Activated CD4-positive, alpha-beta T cell treated with anti-CD3 and anti-CD28 coated beads for 36 hours (primary cell): ENCODE measurements around the gene GLI3. TPM values are rescaled to one million over a fixed set of nuclear protein-coding genes. Genes with fewer than 3 reads are reported as not detected.

ENCODE experiments used
- ATAC-seq: fragments of 200-7000 bp; cut with Tn5 transposase; one replicate; pipeline ENCODE4 v1.10.0; 2021; ENCODE audit warnings: mild to moderate bottlenecking, moderate library complexity
- CTCF ChIA-PET: fragments of 350-600 bp; sonication (Branson Sonifier 250); formaldehyde crosslinking; loops from one replicate; lab custom pipeline; 2021; ENCODE audit warnings: antibody characterized with exemption; lab: Charles Lee
- POLR2A ChIA-PET: fragments of 350-600 bp; sonication (Branson Sonifier 250); formaldehyde crosslinking; loops from one replicate; lab custom pipeline; 2021; ENCODE audit warnings: antibody characterized with exemption, inconsistent platforms; lab: Charles Lee
- DNase-seq: peaks from one replicate; pipeline ENCODE4 v3.0.0-alpha.2; 2020
- H3K27ac Mint-ChIP-seq: one replicate; pipeline ENCODE4 v1.8.0; 2021; ENCODE audit warnings: mixed read lengths
- H3K27me3 Mint-ChIP-seq: one replicate; pipeline ENCODE4 v1.8.0; 2021; ENCODE audit warnings: mixed read lengths
- H3K36me3 Mint-ChIP-seq: one replicate; pipeline ENCODE4 v1.8.0; 2021; ENCODE audit warnings: low read depth, mixed read lengths
- H3K4me1 Mint-ChIP-seq: one replicate; pipeline ENCODE4 v1.8.0; 2021; ENCODE audit warnings: mixed read lengths
- H3K4me3 Mint-ChIP-seq: one replicate; pipeline ENCODE4 v1.8.0; 2021; ENCODE audit warnings: mild to moderate bottlenecking, moderate library complexity, mixed read lengths
- H3K9me3 Mint-ChIP-seq: one replicate; pipeline ENCODE4 v1.8.0; 2021; ENCODE audit warnings: low read depth, mixed read lengths
- intact Hi-C, 2 experiments: fragments of 100-400 bp; cut with DNase I in 1 of 2; cut with micrococcal nuclease in 1 of 2; formaldehyde crosslinking; loops; one replicate each; pipeline versions ENCODE4 v1.14.2 to v1.15.1; 2022 to 2024; cut with DNase I, micrococcal nuclease
- total RNA-seq, 2 experiments: library from RNA; stranded (reverse); gene quantifications; one replicate each; pipeline ENCODE4 v1.2.3, GENCODE V29; 2021

Gene GLI3
- total RNA-seq, 2 experiments from 2014 or later = 0.18 to 0.30 TPM

DNA sequence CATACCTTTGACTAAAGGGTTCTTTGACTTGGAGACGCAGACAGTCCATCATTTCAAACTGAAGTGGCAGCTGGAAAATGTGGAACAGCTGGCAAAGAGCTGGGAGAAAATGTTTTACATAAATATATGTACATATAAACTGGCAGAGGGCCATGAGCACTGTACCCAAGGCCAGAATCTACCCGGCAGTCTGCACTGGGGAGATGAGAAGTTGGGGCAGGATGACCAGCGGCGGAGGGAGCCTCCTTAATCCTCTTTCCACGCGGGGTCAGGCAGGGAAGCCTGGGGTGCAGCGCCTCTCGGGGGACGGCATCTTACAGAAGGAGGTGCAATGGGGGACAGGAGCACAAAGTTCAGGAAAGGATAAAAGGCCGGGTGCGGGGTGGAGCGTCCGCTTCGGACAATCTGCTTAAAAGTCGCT lies 1.3 kb downstream of the GLI3 start:
- no peaks in the 10 kb centered on the region for H3K9me3 Mint-ChIP-seq
- H3K36me3 Mint-ChIP-seq = no peaks in the 10 kb centered on the region
- H3K27me3 Mint-ChIP-seq = peaks cover 55% of the 10 kb centered on the region
- ATAC-seq = no peak
- intact Hi-C loops = loop anchor here in 1 of 2 experiments (1.0 kb wide), 1 partner anchor 7 kb away; no protein-coding TSS in a partner anchor
- no peak overlapping the region for H3K27ac Mint-ChIP-seq
- POLR2A ChIA-PET = no interaction called here
- CTCF ChIA-PET = no interaction called here
- peaks cover 8% of the 10 kb centered on the region for H3K4me1 Mint-ChIP-seq
- peak overlapping the region; percentile 56 for H3K4me3 Mint-ChIP-seq
- no peak for DNase-seq

GRCh38 chr7:42234736-42235135 lies 2.3 kb downstream of the GLI3 start:
- H3K36me3 Mint-ChIP-seq = no peaks in the 10 kb centered on the region
- no peak for DNase-seq
- peaks cover 8% of the 10 kb centered on the region for H3K4me1 Mint-ChIP-seq
- H3K27me3 Mint-ChIP-seq = peaks cover 56% of the 10 kb centered on the region
- intact Hi-C loops = no loop called here
- no peak for ATAC-seq
- POLR2A ChIA-PET = no interaction called here
- H3K4me3 Mint-ChIP-seq = no peak overlapping the region
- CTCF ChIA-PET = no interaction called here
- H3K27ac Mint-ChIP-seq = no peak overlapping the region
- H3K9me3 Mint-ChIP-seq = no peaks in the 10 kb centered on the region

DNA sequence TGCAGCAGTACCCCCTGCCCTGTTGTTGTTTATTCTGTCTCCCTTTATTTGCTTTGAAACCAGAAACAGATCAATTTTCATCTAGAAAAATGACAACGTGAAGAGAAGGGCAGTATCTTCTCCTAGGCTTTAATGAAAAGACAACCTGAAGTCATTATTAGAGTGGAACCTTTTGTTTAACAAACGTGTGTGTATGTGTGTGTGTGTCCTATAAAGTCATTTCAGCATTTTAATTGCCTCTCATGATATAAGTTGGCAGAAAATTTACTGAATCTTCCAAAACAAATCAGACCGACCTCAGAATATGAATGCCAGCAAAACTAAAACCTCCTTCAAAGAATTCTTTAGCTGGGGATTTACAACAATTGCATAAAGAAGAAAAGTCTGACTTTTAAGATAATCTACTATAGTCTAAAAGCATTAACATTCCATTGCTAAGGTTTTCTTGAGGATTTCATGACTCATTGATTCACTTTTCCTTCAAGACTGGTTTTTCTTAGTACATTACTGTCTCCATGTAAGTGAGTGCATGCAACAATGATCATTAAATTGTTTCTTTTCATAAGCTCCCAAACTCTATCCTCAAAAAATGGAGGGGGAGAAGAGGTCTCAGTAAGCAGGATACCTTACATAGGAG lies 3.2 kb downstream of the GLI3 start:
- ChIA-PET POLR2A (no interaction called here), CTCF (no interaction called here)
- no peak overlapping the region for H3K4me3 Mint-ChIP-seq
- peaks cover 55% of the 10 kb centered on the region for H3K27me3 Mint-ChIP-seq
- H3K36me3 Mint-ChIP-seq = no peaks in the 10 kb centered on the region
- DNase-seq = no peak
- H3K27ac Mint-ChIP-seq = no peak overlapping the region
- peaks cover 8% of the 10 kb centered on the region for H3K4me1 Mint-ChIP-seq
- no peaks in the 10 kb centered on the region for H3K9me3 Mint-ChIP-seq
- intact Hi-C loops = no loop called here
- no peak for ATAC-seq

- POLR2A ChIA-PET = no interaction called here
- Mint-ChIP-seq H3K36me3 (no peaks in the 10 kb centered on the region), H3K27me3 (peaks cover 54% of the 10 kb centered on the region), H3K4me1 (peaks cover 5% of the 10 kb centered on the region), H3K9me3 (no peaks in the 10 kb centered on the region), H3K4me3 (no peak overlapping the region), H3K27ac (no peak overlapping the region)
- intact Hi-C loops = no loop called here
- CTCF ChIA-PET = no interaction called here
- ATAC-seq (no peak), DNase-seq (no peak)
Observed at GRCh38 chr7:42233171-42233570, 3.8 kb downstream of the GLI3 start.

GRCh38 chr7:42232275-42232674 lies 4.7 kb downstream of the GLI3 start:
- Mint-ChIP-seq H3K27me3 (peaks cover 55% of the 10 kb centered on the region), H3K4me3 (no peak overlapping the region), H3K36me3 (no peaks in the 10 kb centered on the region), H3K4me1 (peaks cover 9% of the 10 kb centered on the region), H3K27ac (no peak overlapping the region), H3K9me3 (no peaks in the 10 kb centered on the region)
- ATAC-seq (no peak), DNase-seq (no peak)
- ChIA-PET POLR2A (no interaction called here), CTCF (no interaction called here)
- intact Hi-C loops = no loop called here

DNA sequence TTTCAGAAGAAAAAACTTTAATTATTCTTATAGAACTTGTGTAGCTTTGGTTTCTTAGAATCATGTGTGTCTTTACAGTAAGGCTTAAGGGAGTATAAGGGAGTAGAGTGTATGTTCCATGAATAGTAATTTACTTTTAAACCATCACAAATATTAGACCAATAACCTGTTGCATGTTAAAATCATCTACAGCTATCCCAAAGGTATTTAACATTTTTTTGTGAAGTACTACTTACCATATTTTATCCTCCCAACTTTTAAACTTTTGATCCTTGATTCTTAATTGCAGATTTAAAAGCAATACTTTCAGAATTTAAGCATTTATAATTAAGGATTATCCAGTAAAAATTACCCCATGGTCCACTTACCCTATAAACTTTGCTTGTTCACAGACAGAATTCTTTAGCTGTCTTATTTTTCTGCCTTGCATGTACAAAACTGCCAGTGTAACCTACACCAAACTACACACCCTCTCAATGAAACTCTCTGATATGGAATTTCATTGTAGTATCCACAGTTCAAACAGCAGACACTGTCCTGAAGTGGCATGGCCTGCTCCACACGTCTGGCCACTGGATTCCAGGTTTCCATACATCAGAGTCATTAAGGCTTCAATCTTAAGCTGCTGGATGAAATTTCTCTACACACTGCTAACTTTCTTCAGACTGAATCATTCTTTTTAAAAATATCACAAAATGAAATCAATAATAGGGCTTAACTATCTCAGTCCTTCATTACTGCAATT lies 5.8 kb downstream of the GLI3 start:
- H3K27ac Mint-ChIP-seq = no peak overlapping the region
- ChIA-PET POLR2A (interaction anchor here (0.7 kb wide), 1 partner anchor 120 kb away, joined by 3 read pairs; no protein-coding TSS in a partner anchor), CTCF (interaction anchor here (0.6 kb wide), 1 partner anchor 254 kb away, joined by 3 read pairs; no protein-coding TSS in a partner anchor)
- H3K4me1 Mint-ChIP-seq = peaks cover 9% of the 10 kb centered on the region
- H3K4me3 Mint-ChIP-seq = no peak overlapping the region
- H3K9me3 Mint-ChIP-seq = no peaks in the 10 kb centered on the region
- DNase-seq = no peak
- H3K36me3 Mint-ChIP-seq = no peaks in the 10 kb centered on the region
- H3K27me3 Mint-ChIP-seq = peaks cover 62% of the 10 kb centered on the region
- ATAC-seq = no peak
- intact Hi-C loops = no loop called here

DNA sequence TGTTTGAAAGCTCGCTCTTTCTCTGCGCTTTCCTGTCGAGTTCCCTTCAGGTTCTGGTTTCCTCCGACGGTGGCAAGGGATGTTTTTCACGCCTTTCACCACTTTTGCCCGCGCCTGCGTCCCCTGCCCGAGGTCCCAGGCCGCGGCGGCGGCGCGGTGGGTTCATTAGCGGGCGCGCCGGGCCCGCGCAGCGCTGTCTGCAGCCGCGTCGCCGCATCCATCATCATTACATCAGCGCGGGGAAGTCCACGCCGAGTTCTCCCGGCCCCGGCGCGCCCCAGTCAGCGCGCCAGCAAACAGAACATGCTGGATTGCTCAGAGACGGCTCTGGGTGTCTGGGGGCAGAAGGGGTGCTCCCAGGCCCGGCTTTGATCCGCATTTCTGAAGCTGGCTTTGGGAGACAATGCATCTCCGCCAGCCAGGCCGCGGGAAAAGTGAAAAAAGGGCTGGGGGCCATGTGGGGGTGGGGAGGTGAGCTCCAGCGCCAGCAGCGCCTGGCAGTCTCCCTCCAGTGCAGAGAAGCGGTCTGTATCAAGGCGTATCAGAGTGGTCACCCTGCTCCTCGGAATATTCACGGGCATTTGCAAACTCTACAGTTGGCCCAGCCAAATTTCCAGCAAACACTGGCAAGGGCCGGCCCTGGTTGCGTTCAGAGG lies 8.9 kb downstream of the GLI3 start:
- H3K36me3 Mint-ChIP-seq = no peaks in the 10 kb centered on the region
- ChIA-PET POLR2A (no interaction called here), CTCF (interaction anchor here (0.9 to 1.7 kb wide), 2 partner anchors 12 to 287 kb away, joined by 4 read pairs; no protein-coding TSS in a partner anchor)
- DNase-seq (peak; percentile 68), ATAC-seq (peak; percentile 75)
- no peaks in the 10 kb centered on the region for H3K9me3 Mint-ChIP-seq
- H3K27me3 Mint-ChIP-seq = peaks cover 58% of the 10 kb centered on the region
- H3K4me1 Mint-ChIP-seq = peaks cover 5% of the 10 kb centered on the region
- H3K4me3 Mint-ChIP-seq = peak overlapping the region; percentile 43
- H3K27ac Mint-ChIP-seq = no peak overlapping the region
- intact Hi-C loops = loop anchor here in 1 of 2 experiments (1.0 kb wide), 1 partner anchor 8 kb away; no protein-coding TSS in a partner anchor

- H3K27ac Mint-ChIP-seq = no peak overlapping the region
- intact Hi-C loops = no loop called here
- peaks cover 56% of the 10 kb centered on the region for H3K27me3 Mint-ChIP-seq
- ChIA-PET CTCF (interaction anchor here (0.9 kb wide), 1 partner anchor 12 kb away, joined by 4 read pairs; no protein-coding TSS in a partner anchor), POLR2A (interaction anchor here (0.7 kb wide), 1 partner anchor 140 kb away, joined by 3 read pairs; no protein-coding TSS in a partner anchor)
- H3K4me1 Mint-ChIP-seq = peaks cover 5% of the 10 kb centered on the region
- no peaks in the 10 kb centered on the region for H3K36me3 Mint-ChIP-seq
- peak; percentile 92 for ATAC-seq
- peak; percentile 74 for DNase-seq
- H3K4me3 Mint-ChIP-seq = peak overlapping the region; percentile 43
- no peaks in the 10 kb centered on the region for H3K9me3 Mint-ChIP-seq
Observed at GRCh38 chr7:42227541-42227935, 9.5 kb downstream of the GLI3 start.

DNA sequence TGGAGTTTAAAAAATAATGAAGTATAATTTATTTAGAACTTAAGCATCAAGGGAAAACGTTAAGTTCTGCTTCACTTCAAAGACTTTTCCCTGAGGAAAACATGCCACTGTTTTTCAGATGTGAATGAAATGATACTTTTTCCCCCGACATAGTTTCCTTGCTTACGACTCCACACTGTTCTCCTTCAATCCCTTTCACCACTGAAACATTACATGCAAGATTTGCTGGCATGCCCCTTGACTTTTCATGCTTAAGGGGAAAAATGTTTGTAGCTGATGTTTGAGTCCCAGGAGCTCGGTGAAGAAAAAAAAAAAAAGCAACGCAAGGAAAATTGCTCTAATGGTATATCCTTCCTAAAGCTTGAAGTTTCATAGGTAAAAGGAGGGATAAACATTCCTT lies 10.0 kb downstream of the GLI3 start:
- ChIA-PET CTCF (no interaction called here), POLR2A (interaction anchor here (0.7 kb wide), 1 partner anchor 140 kb away, joined by 3 read pairs; no protein-coding TSS in a partner anchor)
- ATAC-seq (no peak), DNase-seq (no peak)
- Mint-ChIP-seq H3K4me1 (peaks cover 5% of the 10 kb centered on the region), H3K9me3 (no peaks in the 10 kb centered on the region), H3K27ac (no peak overlapping the region), H3K4me3 (no peak overlapping the region), H3K27me3 (peaks cover 54% of the 10 kb centered on the region), H3K36me3 (no peaks in the 10 kb centered on the region)
- intact Hi-C loops = no loop called here

DNA sequence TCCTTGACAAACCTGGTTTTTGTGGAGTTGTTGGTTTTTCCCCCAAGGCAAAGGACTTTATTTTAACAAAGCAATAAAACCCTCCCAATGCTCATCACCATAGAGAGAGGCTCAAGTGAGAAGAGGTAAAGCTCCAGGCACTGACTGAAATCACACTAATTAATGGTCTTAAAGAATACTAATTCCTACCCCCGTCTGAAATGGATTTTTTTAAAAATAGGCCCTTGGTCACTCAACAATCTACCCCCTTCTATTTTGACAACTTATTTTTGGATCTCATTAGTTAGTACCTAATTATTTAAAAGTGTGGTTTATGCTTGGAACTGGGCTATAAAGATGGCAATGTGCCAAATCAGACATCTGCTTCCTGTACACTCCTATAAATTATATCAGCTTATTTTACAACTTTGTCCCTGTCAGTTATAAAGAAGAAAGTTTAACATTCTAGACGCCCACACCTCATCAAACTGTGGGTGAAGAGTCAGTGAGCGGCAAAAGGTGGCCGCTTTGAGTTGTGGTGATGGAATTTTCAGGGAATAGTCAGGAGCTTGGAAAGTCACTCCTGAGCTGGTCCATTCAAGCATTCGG lies 10.6 kb downstream of the GLI3 start:
- Mint-ChIP-seq H3K36me3 (no peaks in the 10 kb centered on the region), H3K27ac (no peak overlapping the region), H3K4me1 (peaks cover 5% of the 10 kb centered on the region), H3K4me3 (no peak overlapping the region), H3K9me3 (no peaks in the 10 kb centered on the region), H3K27me3 (peaks cover 51% of the 10 kb centered on the region)
- DNase-seq (no peak), ATAC-seq (no peak)
- ChIA-PET CTCF (no interaction called here), POLR2A (interaction anchor here (0.7 kb wide), 1 partner anchor 141 kb away, joined by 3 read pairs; no protein-coding TSS in a partner anchor)
- intact Hi-C loops = no loop called here

DNA sequence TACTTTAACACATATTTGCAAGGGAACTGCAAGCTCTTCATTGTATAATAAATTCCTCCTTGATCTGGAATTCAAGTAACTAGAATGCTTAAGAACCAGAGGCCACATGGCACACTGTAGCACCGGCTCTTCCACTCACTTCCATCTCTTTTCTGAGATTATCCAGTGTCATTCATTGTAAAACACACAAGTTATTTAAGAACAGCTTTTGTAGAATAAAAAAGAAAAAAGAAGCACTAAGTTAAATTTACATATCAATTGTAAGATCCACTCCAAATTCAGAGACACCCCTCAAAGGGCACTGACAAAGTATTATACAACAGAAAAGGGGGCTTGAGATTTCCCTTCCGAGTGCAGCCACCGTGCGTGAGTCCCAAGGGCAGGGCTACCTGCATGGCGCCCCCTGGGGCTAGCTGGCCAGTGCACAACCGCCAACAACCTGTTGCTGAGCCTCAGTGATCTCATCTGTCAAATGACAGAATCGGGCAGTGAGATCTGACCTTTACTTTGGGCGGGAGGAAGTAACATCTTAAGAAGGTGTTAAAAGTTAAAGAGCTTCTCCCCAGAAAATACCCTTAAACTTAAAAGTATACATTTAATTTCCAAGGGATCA lies 12.5 kb downstream of the GLI3 start:
- no peak overlapping the region for H3K27ac Mint-ChIP-seq
- H3K4me3 Mint-ChIP-seq = no peak overlapping the region
- H3K4me1 Mint-ChIP-seq = peaks cover 5% of the 10 kb centered on the region
- H3K9me3 Mint-ChIP-seq = no peaks in the 10 kb centered on the region
- POLR2A ChIA-PET = no interaction called here
- no peak for ATAC-seq
- H3K36me3 Mint-ChIP-seq = no peaks in the 10 kb centered on the region
- DNase-seq = no peak
- CTCF ChIA-PET = interaction anchor here (0.6 to 0.7 kb wide), 2 partner anchors 32 to 65 kb away, joined by 3 read pairs; no protein-coding TSS in a partner anchor
- H3K27me3 Mint-ChIP-seq = peaks cover 43% of the 10 kb centered on the region
- intact Hi-C loops = no loop called here
